ENCODE measurements around the gene NAT8. TPM values are rescaled to one million over a fixed set of nuclear protein-coding genes. Genes with fewer than 3 reads are reported as not detected.
A peak's percentile ranks its signal among the peaks of the same experiment; 100 is the strongest.
"Not testable (repeated sequence)": the region's sequence is repeated elsewhere in the genome, so short reads cannot be mapped to it uniquely, and the experiment has no call there.

Gene NAT8
- total and polyA plus RNA-seq, 2 experiments from 2014 or later = not detected

GRCh38 chr2:73685764-73686438, 43.7 kb upstream of the NAT8 start:
- ATAC-seq (no peak), DNase-seq (ENCODE audit: low spot score) (no peak)
- no peaks in the 10 kb centered on the region for H3K4me1 ChIP-seq (ENCODE audit: insufficient read depth)
- H3K36me3 ChIP-seq (ENCODE audit: insufficient read depth) = no peaks in the 10 kb centered on the region
- TF ChIP-seq NANOG (IDR thresholded peaks at IDR 0.05; ENCODE audit: borderline replicate concordance) = no peak
- TF ChIP-seq EZH2phosphoT487 (IDR thresholded peaks at IDR 0.05; ENCODE audit: unreplicated experiment) = no peak
- TF ChIP-seq POLR2AphosphoS5 (IDR thresholded peaks at IDR 0.05; ENCODE audit: low read depth) = no peak
- TF ChIP-seq, protein P1, sequence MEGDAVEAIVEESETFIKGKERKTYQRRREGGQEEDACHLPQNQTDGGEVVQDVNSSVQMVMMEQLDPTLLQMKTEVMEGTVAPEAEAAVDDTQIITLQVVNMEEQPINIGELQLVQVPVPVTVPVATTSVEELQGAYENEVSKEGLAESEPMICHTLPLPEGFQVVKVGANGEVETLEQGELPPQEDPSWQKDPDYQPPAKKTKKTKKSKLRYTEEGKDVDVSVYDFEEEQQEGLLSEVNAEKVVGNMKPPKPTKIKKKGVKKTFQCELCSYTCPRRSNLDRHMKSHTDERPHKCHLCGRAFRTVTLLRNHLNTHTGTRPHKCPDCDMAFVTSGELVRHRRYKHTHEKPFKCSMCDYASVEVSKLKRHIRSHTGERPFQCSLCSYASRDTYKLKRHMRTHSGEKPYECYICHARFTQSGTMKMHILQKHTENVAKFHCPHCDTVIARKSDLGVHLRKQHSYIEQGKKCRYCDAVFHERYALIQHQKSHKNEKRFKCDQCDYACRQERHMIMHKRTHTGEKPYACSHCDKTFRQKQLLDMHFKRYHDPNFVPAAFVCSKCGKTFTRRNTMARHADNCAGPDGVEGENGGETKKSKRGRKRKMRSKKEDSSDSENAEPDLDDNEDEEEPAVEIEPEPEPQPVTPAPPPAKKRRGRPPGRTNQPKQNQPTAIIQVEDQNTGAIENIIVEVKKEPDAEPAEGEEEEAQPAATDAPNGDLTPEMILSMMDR (conservative IDR thresholded peaks at IDR 0.05; ENCODE audit: low read depth in 2 of 2) = no peak
- TF ChIP-seq JUNB (IDR thresholded peaks at IDR 0.05; ENCODE audit: unreplicated experiment) = no peak
- Mint-ChIP-seq H3K4me3 (no peak overlapping the region), H3K4me1 (peaks cover 2% of the 10 kb centered on the region), H3K27me3 (ENCODE audit: insufficient read depth, low read depth, poor library complexity) (peaks cover 4% of the 10 kb centered on the region), H3K9me3 (peaks cover 2% of the 10 kb centered on the region; the same call in 1 of the 3 replicates), H3K27ac (no peak overlapping the region), H3K36me3 (ENCODE audit: low read depth) (no peaks in the 10 kb centered on the region; the same call in 1 of the 3 replicates)
- no peaks in the 10 kb centered on the region for H4K20me1 ChIP-seq (replicated peaks; ENCODE audit: insufficient read depth)
- H3F3A ChIP-seq (replicated peaks; ENCODE audit: low read depth) = no peaks in the 10 kb centered on the region
- H3K79me2 ChIP-seq (replicated peaks; ENCODE audit: insufficient read depth) = no peaks in the 10 kb centered on the region
- no peak overlapping the region for H3K27ac ChIP-seq (ENCODE audit: low read depth)
- no peak overlapping the region for H2AFZ ChIP-seq
- no peak overlapping the region for H3K4me3 ChIP-seq
- no peaks in the 10 kb centered on the region for H3K27me3 ChIP-seq (ENCODE audit: insufficient read depth)
- H3K9me2 ChIP-seq (ENCODE audit: insufficient read depth) = no peaks in the 10 kb centered on the region
- H3K4me2 ChIP-seq = no peak overlapping the region

DNA sequence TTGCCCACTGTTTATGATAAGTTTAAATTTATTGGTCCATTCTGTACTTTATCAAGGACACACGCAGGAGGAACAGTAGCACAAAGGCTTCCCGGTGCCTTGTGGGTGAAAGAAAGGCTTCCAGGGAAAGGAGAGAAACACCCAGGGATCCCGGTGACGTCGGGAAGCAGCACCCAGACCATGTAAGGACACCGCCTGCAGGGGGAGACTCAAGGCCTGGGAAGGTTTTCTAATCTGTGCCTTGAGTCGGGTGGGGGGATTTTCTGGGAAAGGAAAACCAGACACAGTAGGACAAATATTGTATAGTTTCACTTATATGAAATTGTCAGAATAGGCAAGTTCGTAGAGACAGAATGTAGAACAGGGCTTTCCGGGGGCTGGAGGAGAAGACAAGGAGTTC, 42.7 kb upstream of the NAT8 start:
- H3K27me3 Mint-ChIP-seq (ENCODE audit: insufficient read depth, low read depth, poor library complexity); H3F3A ChIP-seq (replicated peaks; ENCODE audit: low read depth); H2AFZ ChIP-seq; H3K27ac Mint-ChIP-seq; H3K4me1 Mint-ChIP-seq; H3K4me2 ChIP-seq; H3K9me2 ChIP-seq (ENCODE audit: insufficient read depth); H3K36me3 Mint-ChIP-seq (ENCODE audit: low read depth); H3K36me3 ChIP-seq (ENCODE audit: insufficient read depth); H3K27ac ChIP-seq (ENCODE audit: low read depth); H3K27me3 ChIP-seq (ENCODE audit: insufficient read depth); H3K9me3 Mint-ChIP-seq; H3K79me2 ChIP-seq (replicated peaks; ENCODE audit: insufficient read depth); H3K4me3 ChIP-seq; H3K4me1 ChIP-seq (ENCODE audit: insufficient read depth); H3K4me3 Mint-ChIP-seq; H4K20me1 ChIP-seq (replicated peaks; ENCODE audit: insufficient read depth): not testable (repeated sequence)
- TF ChIP-seq, protein P1 (conservative IDR thresholded peaks at IDR 0.05; ENCODE audit: low read depth in 2 of 2) = peak; percentile 38 to 46; a peak in 3 of 4 replicates
- ATAC-seq (peak; percentile 89), DNase-seq (ENCODE audit: low spot score) (peak; percentile 53)

DNA sequence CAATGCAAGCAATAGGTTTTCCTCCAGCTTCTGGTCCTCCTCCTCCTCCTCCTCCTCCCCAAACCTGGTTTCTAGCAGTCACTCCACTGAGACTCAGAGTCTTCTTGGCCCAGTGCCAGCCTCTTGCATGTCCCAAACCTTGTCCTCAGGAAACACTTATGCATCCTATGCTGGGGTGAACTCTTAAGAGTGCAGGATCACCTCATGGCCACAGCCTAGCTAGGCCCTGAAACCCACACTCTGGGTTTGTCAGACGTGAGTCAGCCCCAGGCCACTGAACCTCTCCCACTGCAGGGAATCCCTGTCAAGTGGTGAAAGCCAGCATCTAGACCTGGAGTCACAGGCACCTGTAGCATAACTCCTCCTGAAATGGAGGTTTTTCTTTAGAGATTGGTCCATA, 42.1 kb upstream of the NAT8 start:
- H3K9me3 Mint-ChIP-seq = not testable (repeated sequence)

More for the DNA sequence above, 42.1 kb upstream of the NAT8 start:
- not testable (repeated sequence) for H3K27ac ChIP-seq (ENCODE audit: low read depth); H2AFZ ChIP-seq; ATAC-seq; H3K27me3 ChIP-seq (ENCODE audit: insufficient read depth); H3K4me3 Mint-ChIP-seq; H3K27ac Mint-ChIP-seq; H4K20me1 ChIP-seq (replicated peaks; ENCODE audit: insufficient read depth); H3K4me1 Mint-ChIP-seq; H3K4me2 ChIP-seq; H3K36me3 Mint-ChIP-seq (ENCODE audit: low read depth); H3K79me2 ChIP-seq (replicated peaks; ENCODE audit: insufficient read depth); H3K36me3 ChIP-seq (ENCODE audit: insufficient read depth); H3K27me3 Mint-ChIP-seq (ENCODE audit: insufficient read depth, low read depth, poor library complexity); H3K9me2 ChIP-seq (ENCODE audit: insufficient read depth); H3K4me1 ChIP-seq (ENCODE audit: insufficient read depth); H3F3A ChIP-seq (replicated peaks; ENCODE audit: low read depth); DNase-seq (ENCODE audit: low spot score); H3K4me3 ChIP-seq

All from GM23338 (cell line).